CD4-positive, alpha-beta T cell treated with Interleukin-2 at 100 ng/mL for 4 hours (primary cell): ENCODE results near the gene COQ8A.
A peak's percentile ranks its signal among the peaks of the same experiment; 100 is the strongest.
"Not testable (repeated sequence)": the region's sequence is repeated elsewhere in the genome, so short reads cannot be mapped to it uniquely, and the experiment has no call there.

ENCODE experiments used
- DNase-seq: peaks from one replicate; pipeline ENCODE4 v3.0.0-alpha.2; 2020; ENCODE audit warnings: low spot score

Gene COQ8A

GRCh38 chr1:226929260-226930111 is 10.6 kb upstream of the COQ8A start:
- not testable (repeated sequence) for DNase-seq

- DNase-seq = no peak
Measured at GRCh38 chr1:226934483-226935237, 5.4 kb upstream of the COQ8A start.

- DNase-seq = no peak
Measured at GRCh38 chr1:226937940-226938725, 2.0 kb upstream of the COQ8A start.

GRCh38 chr1:226938903-226939437 is 1.1 kb upstream of the COQ8A start:
- peak; percentile 45 for DNase-seq

GRCh38 chr1:226939438-226940028 is 561 bp upstream of the COQ8A start:
- DNase-seq = no peak

- DNase-seq = no peak
Measured at GRCh38 chr1:226940806-226941067, 643 bp downstream of the COQ8A start.

- DNase-seq = no peak
Measured at GRCh38 chr1:226942392-226942791, 2.3 kb downstream of the COQ8A start.

GRCh38 chr1:226943156-226943555 is 3.1 kb downstream of the COQ8A start:
- no peak for DNase-seq

- no peak for DNase-seq
Measured at GRCh38 chr1:226943927-226944326, 3.8 kb downstream of the COQ8A start.

GRCh38 chr1:226945106-226945857 is 5.2 kb downstream of the COQ8A start:
- DNase-seq = no peak

GRCh38 chr1:226945858-226946245 is 5.8 kb downstream of the COQ8A start:
- DNase-seq = no peak

GRCh38 chr1:226946285-226946684 is 6.2 kb downstream of the COQ8A start:
- no peak for DNase-seq

- DNase-seq = no peak
Measured at GRCh38 chr1:226946841-226947240, 6.7 kb downstream of the COQ8A start.

GRCh38 chr1:226948051-226948450 is 8.0 kb downstream of the COQ8A start:
- DNase-seq = no peak

GRCh38 chr1:226948480-226948879 is 8.4 kb downstream of the COQ8A start:
- DNase-seq = no peak

GRCh38 chr1:226948996-226949395 is 8.9 kb downstream of the COQ8A start:
- no peak for DNase-seq

- no peak for DNase-seq
Measured at GRCh38 chr1:226949401-226949800, 9.3 kb downstream of the COQ8A start.

GRCh38 chr1:226950316-226950715 is 10.2 kb downstream of the COQ8A start:
- DNase-seq = no peak

- no peak for DNase-seq
Measured at GRCh38 chr1:226950871-226951270, 10.8 kb downstream of the COQ8A start.

- DNase-seq = no peak
Measured at GRCh38 chr1:226951286-226952117, 11.4 kb downstream of the COQ8A start.

GRCh38 chr1:226952118-226952441 is 12.0 kb downstream of the COQ8A start:
- DNase-seq = no peak
